ENCODE data around the gene KRT77.
"Not testable (repeated sequence)": the region's sequence is repeated elsewhere in the genome, so short reads cannot be mapped to it uniquely, and the experiment has no call there.

Gene KRT77

DNA sequence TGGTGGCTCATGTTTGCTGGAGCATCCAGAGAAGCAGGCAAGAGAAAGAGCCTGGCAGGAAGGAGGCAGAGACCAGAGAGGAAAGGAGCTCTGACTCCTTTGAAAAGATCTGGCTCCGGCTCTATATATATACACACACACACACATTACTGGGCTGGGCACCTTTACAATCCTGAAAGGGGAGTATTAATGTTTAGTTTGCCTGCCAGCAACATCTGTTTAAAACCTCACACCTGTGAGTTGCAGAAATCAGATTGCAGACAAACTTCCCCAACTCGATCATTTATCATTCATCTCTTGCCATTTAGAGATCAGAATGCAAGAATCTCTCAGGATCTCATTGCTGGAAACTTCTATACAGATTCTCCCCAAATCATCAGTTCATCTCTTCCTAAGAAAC is at the start of gene KRT77:
TSS of gene KRT77 (minus strand) at position 101 of the 400 bp plus-strand sequence. CDS start at position 11, 90 bp downstream.
- DNase-seq (ENCODE audit: insufficient read length, low spot score) (no peak), FAIRE-seq (no peak)

DNA sequence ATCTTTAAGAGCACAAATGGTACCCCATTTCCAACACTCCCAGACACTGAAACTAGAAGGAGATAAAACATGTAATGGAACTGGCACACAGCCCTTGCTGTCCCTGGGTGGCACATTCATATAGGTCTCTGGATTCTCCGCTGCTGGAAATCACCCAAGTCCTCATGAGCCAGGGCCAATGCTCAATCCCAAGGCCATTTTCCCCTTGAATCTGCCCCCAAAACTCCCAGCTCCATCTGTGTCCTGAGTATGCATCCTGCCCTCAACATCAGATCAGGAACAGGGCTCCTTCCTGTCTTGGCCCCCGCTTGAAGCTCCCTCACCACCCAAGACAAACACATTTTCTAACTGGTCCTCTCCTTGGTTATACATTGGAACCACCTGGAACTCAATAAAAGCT is 49.2 kb upstream of the KRT77 start:
- no peak for FAIRE-seq

DNA sequence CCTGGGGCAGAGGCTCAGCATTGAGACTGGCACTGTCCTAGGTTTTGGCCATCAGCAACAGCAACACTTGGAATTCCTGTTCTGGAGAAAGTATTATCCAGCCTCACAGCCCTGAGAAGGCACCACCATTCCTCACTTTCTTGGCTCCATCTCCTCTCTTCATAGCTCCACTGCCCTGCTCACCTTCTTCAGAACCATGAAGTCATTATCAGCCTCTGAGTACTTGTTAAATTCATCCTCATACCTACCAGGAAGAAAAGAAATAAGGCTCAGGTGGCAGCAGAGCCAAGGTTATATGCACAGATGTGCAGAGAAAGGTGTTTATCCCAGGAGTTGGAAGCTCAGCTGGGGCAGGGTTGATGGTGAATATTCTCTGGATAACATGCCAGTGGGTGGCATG is 48.5 kb upstream of the KRT77 start:
- FAIRE-seq (no peak), DNase-seq (ENCODE audit: insufficient read length, low spot score) (no peak)

More for the DNA sequence above, 49.2 kb upstream of the KRT77 start:
- no peak for DNase-seq (ENCODE audit: insufficient read length, low spot score)

DNA sequence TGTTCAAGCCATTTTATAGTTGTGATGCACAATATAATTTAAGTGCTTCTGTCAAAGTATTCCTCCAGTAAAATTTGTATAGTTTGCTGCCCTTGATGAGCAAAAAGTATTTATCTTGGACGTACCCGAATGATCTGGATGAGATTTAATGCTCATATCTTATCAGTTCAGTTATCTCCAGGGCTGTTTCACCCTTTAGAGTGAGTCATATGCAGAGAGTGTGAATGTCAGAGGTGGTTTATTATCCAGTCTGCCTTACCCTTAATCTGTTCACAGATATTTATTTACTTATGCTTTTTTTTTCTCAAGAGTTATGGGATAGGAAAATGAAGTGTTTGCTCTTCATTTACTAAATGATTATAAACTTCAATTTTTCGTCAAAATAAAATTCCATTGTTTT is 47.2 kb upstream of the KRT77 start:
- not testable (repeated sequence) for FAIRE-seq; DNase-seq (ENCODE audit: insufficient read length, low spot score)

DNA sequence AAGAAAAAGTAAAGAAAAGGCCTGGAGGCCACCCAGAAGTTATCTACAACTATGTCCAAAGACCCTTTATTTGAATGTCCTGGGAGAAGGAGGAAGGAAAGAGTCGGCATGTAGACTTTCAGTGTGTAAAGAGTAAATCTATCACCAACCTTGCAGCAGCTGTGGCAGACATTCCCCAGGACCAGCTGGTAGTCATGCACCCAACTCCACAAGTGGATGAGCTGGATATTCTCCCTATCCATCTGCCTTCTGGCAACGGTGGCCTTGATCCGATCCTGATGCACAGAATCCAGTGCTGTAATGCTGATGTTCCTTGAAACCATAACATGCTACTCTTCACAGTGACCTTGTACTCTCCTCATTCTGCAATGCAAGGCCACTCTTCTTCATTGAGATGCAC is 46.5 kb upstream of the KRT77 start:
- DNase-seq (ENCODE audit: insufficient read length, low spot score) (no peak), FAIRE-seq (no peak)

DNA sequence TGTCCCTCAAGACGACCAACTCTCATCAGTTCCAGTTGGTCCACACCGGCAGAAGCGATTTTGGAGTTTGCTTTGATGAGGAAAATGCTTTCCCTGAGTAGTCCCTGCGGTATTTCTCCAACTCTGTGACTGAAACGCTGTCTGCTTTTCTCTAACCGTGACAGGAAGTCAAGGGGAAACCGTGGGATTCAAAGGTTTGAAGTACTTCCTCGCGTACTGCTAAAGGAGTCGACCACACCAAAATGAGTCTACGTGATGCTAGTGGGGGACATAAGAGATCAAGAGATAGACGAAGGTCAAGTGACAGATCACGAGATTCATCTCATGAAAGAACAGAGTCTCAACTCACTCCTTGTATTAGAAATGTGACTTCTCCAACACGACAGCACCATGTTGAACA is 45.3 kb upstream of the KRT77 start:
- peak; percentile 87 for FAIRE-seq
- DNase-seq (ENCODE audit: insufficient read length, low spot score): no peak

DNA sequence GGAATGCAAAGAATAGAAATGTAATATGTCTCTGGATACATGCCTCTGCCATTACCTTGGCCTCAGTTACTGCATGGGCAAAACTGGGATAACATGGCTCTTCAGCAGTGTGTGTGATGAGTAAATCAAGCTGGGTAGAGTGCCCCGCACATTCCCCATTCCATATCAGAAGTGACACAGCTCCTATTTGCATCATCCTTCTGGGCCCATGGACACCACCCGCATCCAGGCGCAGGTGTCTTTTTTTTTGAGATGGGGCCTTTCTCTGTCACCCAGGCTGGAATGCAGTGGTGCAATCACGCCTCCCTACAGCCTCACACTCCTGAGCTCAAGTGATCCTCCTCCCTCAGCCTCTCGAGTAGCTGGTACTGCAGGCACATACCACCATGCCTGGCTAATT is 42.2 kb upstream of the KRT77 start:
- no peak for FAIRE-seq
- no peak for DNase-seq (ENCODE audit: insufficient read length, low spot score)

DNA sequence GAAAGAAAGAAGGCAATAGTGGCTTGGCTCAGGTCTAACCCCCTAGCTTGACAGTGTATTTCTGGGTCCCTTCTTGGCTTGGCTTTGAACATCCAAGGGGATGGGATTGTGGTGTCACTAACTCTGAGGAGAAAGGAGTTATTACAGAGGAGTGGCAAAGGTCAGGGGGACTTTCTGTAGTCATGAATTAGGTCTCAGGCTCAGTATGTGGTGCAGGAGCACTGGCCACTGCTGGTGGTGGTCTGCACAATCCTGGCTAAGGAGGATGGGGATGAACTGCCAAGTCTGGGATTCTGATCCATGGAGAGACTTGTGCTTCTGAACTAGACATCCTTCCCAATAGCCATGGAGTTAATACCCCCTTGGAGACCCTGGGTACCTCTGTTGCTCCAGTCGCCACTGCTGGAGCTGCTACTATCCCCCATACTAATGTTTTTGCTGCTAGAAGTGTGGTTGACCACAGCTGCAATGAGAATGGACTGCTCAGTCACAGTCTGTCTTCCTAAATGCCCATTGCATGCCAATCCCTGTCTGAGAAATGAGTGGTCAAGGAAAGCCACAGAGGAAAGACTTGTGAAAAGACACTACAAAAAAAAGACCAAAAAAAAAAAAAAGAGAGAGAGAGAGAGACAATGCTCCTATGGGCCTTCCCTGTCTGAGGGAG is 41.3 kb upstream of the KRT77 start:
- FAIRE-seq (no peak), DNase-seq (ENCODE audit: insufficient read length, low spot score) (no peak)

DNA sequence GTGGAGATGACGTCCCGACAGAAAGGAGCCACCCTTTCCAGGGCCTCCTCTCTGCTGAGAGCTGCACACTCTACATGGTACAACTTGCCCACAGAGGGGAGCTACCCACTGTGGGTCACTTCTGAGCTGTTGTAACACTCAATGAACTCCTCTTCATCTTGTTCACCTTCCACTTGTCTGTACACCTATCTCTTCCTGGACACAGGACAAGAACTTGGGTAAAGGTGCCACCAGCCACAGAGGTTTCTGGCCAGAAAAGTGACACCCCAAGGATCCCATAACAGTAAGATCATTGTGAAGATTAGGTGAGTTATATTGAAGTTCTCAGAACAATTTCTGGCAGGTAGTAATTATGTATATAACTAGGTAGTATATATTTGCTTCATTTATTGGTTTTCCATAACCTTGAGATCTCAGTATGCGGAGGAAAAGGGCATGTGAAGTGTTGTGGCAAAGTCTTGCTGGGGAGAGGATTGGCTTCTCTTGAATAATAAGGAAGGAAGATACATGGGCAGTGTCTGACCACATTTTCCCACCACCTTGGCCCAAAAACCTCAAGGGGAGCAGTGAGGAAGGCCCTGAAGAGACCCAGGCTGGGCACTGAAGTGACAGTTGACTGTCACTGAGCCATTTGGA is 39.6 kb upstream of the KRT77 start:
- no peak for DNase-seq (ENCODE audit: insufficient read length, low spot score)
- no peak for FAIRE-seq

DNA sequence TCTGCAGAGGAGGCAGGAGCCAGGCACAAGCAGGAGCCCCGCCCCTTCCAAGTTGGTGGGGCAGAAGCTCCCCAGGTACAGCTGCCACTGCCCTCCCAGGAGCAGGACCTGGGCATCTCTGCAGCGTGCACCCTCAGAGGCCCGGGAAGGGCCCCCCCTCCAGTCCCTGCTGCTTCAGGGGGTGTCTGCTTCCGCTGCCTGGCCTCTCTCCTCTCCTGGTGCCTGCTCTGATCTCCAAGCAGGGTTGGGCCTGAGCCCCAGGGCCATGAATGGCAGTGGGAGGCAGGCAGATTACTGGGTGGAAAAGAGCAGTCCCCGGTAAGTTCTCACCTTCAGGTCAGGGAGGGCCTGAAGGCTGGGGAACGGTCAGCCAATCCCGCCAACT is 38.9 kb upstream of the KRT77 start:
- DNase-seq (ENCODE audit: insufficient read length, low spot score) (no peak), FAIRE-seq (no peak)

DNA sequence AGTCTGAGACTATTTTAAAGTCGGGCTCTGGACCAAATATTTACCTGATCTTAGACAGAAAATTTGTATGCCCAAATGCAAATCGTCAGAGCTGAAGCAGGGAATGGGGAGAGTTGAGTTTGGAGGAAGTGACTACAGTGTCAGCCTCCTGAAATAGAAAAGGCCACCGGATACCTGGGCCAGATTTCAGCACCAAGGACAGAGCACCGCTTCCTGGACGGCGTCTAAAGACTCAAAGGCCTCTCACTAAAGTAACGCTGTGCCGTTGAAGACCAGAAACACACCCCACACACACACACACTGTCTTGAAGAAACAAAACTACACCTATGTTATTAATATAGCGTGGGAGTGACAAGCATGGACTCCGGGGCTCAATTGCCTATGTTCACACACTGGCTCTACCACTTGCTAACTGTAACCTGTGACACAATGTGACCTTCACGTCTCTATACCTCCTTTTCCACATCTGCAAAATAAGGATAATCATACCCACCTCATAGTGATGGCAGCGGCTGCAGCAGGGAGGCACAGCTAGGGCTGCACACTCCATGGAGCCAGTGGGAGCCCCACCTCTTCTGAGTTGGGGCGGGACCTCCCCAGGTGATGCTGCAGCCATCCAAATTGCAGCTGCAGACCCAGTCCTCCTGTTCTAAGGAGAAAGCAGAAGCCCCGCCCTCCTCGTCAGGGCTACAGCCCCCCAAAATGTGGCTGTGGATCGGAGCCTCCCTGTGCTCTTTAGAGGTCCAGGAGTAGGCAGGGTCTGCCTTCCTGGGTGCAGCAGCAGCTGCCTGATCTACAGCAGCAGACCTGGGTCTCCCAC is 38.3 kb upstream of the KRT77 start:
- no peak for FAIRE-seq

DNA sequence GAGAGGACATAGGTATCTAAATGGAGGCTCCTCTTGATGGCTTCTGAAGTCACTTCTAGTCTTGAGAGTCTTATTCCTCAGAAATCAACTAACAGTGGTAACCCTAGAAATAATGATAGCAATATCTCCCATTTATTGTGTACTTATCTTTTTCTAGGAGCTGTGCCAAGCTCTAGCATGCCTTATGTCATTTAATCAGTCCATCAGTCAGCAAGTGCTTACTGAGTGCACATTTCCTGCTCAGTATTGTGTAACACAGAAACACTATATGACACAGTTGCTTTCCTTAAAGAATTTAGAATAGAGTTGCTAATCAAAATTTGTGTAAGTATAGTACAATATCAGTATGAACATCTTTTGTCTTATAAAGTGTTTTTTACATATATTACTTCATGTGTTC is 37.3 kb upstream of the KRT77 start:
- FAIRE-seq (no peak), DNase-seq (ENCODE audit: insufficient read length, low spot score) (no peak)

More for the DNA sequence above, 38.3 kb upstream of the KRT77 start:
- DNase-seq (ENCODE audit: insufficient read length, low spot score): peak; percentile 60

DNA sequence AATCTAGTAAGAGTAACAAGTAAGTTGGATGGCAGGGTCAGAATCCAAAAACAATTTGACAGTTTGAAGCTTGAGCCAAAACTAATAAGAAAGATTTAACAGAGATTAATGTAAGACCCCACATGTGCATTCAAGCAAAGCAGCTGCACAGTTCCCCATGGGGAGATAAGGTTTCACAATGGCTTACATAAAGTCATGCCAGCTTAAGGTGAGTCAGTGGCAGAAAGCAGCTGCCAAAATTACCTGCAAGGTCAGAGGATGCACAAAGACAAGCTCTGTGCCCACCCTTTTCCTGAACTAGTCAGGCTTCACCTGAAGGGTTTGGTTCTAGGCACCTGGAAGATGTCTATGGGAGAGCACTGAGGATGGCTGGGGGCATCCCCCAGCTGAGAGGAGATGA is 36.6 kb upstream of the KRT77 start:
- FAIRE-seq (no peak), DNase-seq (ENCODE audit: insufficient read length, low spot score) (no peak)

DNA sequence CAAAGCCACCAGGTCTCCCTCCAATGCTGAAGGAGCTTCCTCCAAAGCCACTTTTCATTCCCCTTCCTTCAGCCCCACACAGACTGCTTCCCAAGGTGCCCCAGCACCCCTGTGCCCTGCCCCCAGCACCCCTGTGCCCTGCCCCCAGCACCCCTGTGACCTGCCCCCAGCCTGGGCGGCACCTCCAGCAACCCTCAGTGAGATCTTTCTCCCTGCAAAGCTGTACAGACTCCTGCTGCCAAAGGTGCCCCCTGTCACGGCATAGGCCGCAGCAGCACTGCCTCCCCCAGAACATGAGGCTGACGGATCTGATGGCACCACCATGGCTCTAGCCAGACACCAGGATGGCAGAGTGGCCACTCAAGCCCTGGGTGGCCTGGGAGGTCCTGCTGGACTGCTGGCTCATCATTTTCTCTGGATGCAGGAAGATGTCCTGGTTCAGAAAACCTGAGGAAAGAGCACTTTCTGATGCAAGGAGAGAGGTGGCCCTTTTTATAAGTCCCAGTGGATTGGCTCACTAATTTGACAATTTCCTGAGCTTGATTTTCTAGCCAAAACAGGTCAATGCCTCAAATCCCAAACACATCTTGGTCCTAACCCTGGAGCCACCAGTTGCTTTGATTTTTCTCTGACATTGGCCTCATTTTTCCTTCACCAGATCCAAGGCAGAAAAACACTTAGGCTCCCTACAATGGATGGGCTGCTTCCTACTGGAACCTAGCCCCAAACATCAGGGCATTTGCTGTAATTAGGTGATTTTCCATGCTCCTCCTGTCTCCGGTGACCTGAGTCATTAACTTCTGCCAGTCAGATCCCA is 32.7 kb upstream of the KRT77 start:
- DNase-seq (ENCODE audit: insufficient read length, low spot score) (no peak), FAIRE-seq (no peak)

DNA sequence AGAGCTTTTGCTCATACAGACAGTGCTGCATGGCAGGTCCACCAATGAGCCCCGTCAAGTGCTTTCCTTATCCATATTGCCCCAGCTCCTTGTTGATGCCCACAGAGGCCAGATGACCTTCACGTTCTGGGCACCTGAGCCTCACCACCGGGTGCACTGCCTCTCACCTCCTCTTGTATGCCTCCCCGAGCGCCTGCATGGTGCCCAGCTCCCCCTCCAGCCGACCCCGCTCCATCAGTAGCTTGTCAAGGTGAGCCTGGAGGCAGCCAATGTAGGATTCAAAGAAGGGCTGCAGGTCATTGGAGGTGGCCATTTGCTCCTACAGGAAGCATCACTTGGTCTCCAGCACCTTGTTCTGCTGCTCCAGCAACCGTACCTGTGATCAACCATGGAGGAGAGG is 31.8 kb upstream of the KRT77 start:
- FAIRE-seq (no peak), DNase-seq (ENCODE audit: insufficient read length, low spot score) (no peak)

DNA sequence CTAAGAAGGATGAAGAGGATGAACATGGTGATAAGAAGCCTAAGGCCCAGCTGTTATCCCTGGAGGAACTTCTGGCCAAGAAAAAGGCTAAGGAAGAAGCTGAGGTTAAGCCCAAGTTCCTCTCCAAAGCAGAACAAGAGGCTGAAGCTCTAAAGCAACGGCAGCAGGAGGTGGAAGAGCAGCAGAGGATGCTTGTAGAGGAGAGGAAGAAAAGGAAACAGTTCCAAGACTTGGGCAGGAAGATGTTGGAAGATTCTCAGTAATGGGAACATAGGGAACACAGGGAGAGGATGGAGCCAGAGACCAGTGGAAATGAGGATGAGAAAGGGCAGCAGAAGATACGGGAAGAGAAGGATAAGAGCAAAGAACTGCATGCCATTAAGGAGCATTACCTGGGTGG is 27.5 kb upstream of the KRT77 start:
- DNase-seq (ENCODE audit: insufficient read length, low spot score): no peak
- no peak for FAIRE-seq

DNA sequence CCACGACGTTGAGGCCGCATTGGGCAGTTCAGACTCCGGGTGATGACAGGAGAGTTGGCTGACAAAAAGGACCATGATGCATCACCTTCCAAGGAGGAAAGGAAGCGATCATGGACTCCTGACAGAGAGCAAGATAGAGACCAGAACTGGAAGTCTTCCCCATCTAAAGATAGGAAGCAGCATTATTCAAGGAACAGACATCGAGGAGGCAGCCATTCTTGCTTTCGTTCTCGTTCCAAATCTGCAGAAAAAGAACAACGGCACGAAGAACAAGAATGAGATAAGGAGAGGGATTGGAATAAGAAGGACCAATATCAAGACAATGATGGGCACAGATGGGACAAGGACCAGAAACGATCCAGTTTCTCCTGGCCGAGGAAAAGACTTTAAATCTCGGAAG is 27.1 kb upstream of the KRT77 start:
- DNase-seq (ENCODE audit: insufficient read length, low spot score): no peak
- no peak for FAIRE-seq

DNA sequence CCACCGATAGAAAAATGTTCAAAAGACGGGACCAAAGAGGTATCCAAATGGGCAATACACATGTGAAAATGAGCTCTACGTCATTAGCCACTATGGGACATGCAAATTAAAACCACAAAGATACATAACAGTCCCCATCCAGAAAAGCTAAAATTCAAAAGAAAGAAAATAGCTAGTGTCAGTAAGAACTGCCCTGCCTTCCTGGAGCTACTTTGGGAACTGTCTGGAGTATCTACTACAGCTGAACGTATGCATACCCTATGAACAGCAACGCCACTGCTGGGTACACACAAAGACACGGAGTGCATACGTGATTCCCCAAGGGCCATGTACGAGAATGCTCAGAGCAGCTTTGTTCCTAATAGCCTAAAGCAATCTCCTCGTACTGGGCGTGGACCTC is 25.8 kb upstream of the KRT77 start:
- FAIRE-seq (no peak), DNase-seq (ENCODE audit: insufficient read length, low spot score) (no peak)

DNA sequence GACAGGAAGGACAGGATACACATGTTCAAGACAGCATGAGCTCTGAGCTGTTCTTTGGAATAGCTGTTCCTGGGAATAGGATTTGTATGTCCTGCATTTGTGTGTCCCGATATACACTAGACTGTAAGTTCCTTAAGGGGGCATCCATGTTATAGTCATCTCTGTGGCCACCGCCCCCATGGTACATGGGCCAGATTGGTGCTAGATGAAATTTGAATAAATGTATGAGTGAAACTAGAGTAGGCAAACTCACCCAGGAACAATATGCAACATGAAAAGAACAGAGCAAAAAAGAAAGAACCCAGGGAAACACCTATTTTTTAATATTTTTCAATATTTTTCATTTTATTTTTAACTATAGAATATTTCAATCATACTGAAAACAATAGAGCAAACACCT is 25.1 kb upstream of the KRT77 start:
- FAIRE-seq (no peak), DNase-seq (ENCODE audit: insufficient read length, low spot score) (no peak)

DNA sequence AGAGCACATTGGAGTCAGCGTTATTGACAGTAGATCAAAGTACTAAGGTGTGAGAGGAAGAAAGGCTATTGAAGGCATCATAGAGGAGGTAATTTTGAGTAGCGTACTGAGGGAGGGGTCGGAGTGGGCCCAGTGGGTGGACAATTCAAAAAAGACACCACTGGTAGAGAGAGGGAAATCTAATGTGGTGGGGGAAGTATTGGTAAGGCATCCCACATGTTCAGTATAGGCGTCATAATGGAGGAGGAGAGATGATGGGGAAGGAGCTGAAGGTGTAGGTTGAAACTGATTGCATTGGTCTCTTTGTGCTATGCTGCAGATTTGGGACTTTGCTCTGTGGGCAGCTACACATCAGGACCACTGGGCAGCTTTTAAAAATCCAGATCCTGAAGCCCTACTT is 23.7 kb upstream of the KRT77 start:
- DNase-seq (ENCODE audit: insufficient read length, low spot score) (no peak), FAIRE-seq (no peak)

DNA sequence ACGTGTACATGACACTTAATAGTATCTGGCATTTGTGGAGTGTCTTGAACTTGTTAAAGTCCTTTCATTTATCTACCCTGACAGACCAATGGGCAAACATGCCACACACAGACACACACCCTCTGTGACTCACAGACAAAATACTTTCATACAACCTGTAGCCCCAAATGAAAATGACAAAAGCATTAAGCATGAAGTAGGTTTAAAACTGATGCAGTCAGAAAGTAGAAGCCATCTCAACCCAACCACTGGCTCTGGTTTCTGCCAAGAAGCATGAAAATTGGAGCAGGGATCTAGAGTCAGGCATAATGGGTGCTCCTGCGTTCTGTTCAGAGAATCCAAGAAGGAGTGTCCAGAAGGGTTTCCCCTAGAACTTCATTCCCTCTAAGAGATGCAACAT is 23.1 kb upstream of the KRT77 start:
- no peak for FAIRE-seq
- no peak for DNase-seq (ENCODE audit: insufficient read length, low spot score)
